Peyer's patch (tissue), 4 donors: ENCODE data around the gene PCNP. TPM values are rescaled to one million over a fixed set of nuclear protein-coding genes. Genes with fewer than 3 reads are reported as not detected.
A peak's percentile ranks its signal among the peaks of the same experiment; 100 is the strongest.

ENCODE experiments used
- DNase-seq, 3 donors: peaks; one replicate each; pipeline ENCODE4 v3.0.0-alpha.2; 2017 to 2019
- H3K27ac ChIP-seq, 4 donors: fragments of 200-600 bp; sonication (generic); one replicate each; pipeline ENCODE4 v1.5.1; 2016 to 2019
- H3K27me3 ChIP-seq, 2 donors: fragments of 200-600 bp; sonication (generic); one replicate each; pipeline ENCODE4 v1.5.1; 2019
- H3K36me3 ChIP-seq, 3 donors: fragments of 200-600 bp; sonication (generic); one replicate each; pipeline ENCODE4 v1.5.1; 2016 to 2019
- H3K4me1 ChIP-seq, 4 donors: fragments of 200-600 bp; sonication (generic); one replicate each; pipeline ENCODE4 v1.5.1; 2016 to 2019
- H3K4me3 ChIP-seq, 4 donors: fragments of 200-600 bp; sonication (generic); 1 replicate in 3 of 4; 2 replicates in 1 of 4; pipeline ENCODE4 v1.5.1; 2016 to 2019; ENCODE audit warnings: mild to moderate bottlenecking in 1 of 4
- H3K9me3 ChIP-seq, 4 donors: fragments of 200-600 bp; sonication (generic); one replicate each; pipeline ENCODE4 v1.5.1; 2016 to 2019; ENCODE audit warnings: mild to moderate bottlenecking in 1 of 4
- CTCF ChIP-seq, 6 experiments: fragments of 450-650 bp in 4 of 6; fragments of 200-600 bp in 2 of 6; sonication (generic) in 1 of 6; IDR thresholded peaks; one replicate each; pipeline ENCODE4 v1.5.1; 2017 to 2019; ENCODE audit warnings: antibody characterized with exemption in 6 of 6, mild to moderate bottlenecking in 3 of 6, moderate library complexity in 1 of 6
- POLR2A ChIP-seq, 2 donors: fragments of 450-650 bp; IDR thresholded peaks; one replicate each; pipeline ENCODE4 v1.5.1; 2017; ENCODE audit warnings: antibody characterized with exemption in 2 of 2, mild to moderate bottlenecking in 2 of 2, moderate library complexity in 2 of 2
- total RNA-seq, 4 donors: library from RNA; depleted of rRNA; stranded (reverse); fragments of >200 nt; gene quantifications; one replicate each; pipeline ENCODE4 v1.1.0, GENCODE V29; 2016

The PCNP gene
- total RNA-seq, 4 donors from 2014 or later = 61.9 to 106 (median 69.8) TPM

DNA sequence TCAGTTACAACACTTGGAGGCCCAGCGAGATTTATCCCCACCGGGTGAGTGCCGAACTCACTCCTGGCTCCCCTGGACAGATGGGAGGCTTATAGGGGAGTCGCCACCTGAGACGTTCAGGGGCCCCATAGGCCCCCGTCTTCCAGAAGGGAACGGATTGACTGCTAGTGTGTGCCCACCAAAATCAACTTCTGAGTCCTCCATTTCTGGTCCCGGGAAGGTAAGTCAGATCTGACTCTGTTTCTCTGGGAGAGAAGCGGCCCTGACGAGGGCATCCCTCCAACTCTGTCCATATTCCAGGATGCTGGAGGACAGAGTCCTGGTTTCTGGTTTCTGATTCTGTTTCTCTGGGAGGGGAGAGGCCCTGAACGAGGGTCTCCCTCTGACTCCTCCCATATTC, 58.6 kb downstream of the PCNP start:
- Histone ChIP-seq H3K27ac (no peak overlapping the region), H3K4me3 (no peak overlapping the region), H3K4me1 (no peaks in the 10 kb centered on the region), H3K9me3 (no peaks in the 10 kb centered on the region), H3K27me3 (no peaks in the 10 kb centered on the region), H3K36me3 (no peaks in the 10 kb centered on the region)
- TF ChIP-seq POLR2A (IDR thresholded peaks at IDR 0.05) (no peak), CTCF (IDR thresholded peaks at IDR 0.05) (no peak)
- DNase-seq = no peak

GRCh38 chr3:101633186-101633585, 59.2 kb downstream of the PCNP start:
- Histone ChIP-seq H3K9me3 (no peaks in the 10 kb centered on the region), H3K27me3 (no peaks in the 10 kb centered on the region), H3K27ac (no peak overlapping the region), H3K36me3 (no peaks in the 10 kb centered on the region), H3K4me1 (no peaks in the 10 kb centered on the region), H3K4me3 (no peak overlapping the region)
- no peak for TF ChIP-seq POLR2A (IDR thresholded peaks at IDR 0.05)
- TF ChIP-seq CTCF (IDR thresholded peaks at IDR 0.05) = no peak
- no peak for DNase-seq

DNA sequence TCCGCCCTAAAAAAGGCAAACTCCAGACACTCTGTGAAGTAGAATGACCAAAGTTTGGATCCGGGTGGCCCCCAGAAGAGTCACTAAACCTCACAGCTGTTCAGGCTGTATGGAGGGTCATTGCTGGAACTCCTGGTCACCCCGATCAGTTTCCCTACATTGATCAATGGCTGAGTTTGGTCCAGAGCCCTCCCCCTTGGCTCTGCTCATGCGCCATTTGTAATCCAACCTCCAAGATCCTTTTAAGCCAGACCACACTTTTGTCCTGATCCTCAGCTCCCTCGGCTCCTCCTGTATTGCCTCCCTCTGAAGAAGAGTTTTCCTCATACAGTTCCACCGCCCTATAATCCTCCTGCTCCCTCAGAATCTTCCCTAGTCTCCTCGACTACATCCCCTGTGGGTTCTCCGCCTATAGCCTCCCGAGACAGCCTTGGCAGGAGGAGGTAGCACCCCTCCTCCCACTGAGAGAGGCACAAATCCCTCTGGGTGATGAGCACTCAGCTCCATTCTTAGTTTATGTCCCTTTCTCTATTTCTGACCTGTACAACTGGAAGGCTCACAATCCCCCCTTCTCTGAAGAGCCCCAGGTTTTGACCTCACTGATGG, 60.7 kb downstream of the PCNP start:
- H3K27ac ChIP-seq = no peak overlapping the region
- DNase-seq = no peak

GRCh38 chr3:101635345-101635744, 61.4 kb downstream of the PCNP start:
- Histone ChIP-seq H3K4me3 (no peak overlapping the region), H3K4me1 (no peaks in the 10 kb centered on the region), H3K27ac (no peak overlapping the region), H3K36me3 (no peaks in the 10 kb centered on the region), H3K27me3 (no peaks in the 10 kb centered on the region), H3K9me3 (no peaks in the 10 kb centered on the region)
- no peak for TF ChIP-seq CTCF (IDR thresholded peaks at IDR 0.05)
- TF ChIP-seq POLR2A (IDR thresholded peaks at IDR 0.05) = no peak
- DNase-seq = no peak

More for the DNA sequence above, 60.7 kb downstream of the PCNP start:
- no peaks in the 10 kb centered on the region for H3K36me3 ChIP-seq
- no peak for TF ChIP-seq POLR2A (IDR thresholded peaks at IDR 0.05)
- H3K4me3 ChIP-seq = no peak overlapping the region
- no peaks in the 10 kb centered on the region for H3K27me3 ChIP-seq
- no peaks in the 10 kb centered on the region for H3K4me1 ChIP-seq
- H3K9me3 ChIP-seq = no peaks in the 10 kb centered on the region

- TF ChIP-seq POLR2A (IDR thresholded peaks at IDR 0.05) = no peak
- TF ChIP-seq CTCF (IDR thresholded peaks at IDR 0.05) = peak in 4 of 6 experiments; percentile 33 to 48 (median 42)
- Histone ChIP-seq H3K27me3 (no peaks in the 10 kb centered on the region), H3K4me1 (no peaks in the 10 kb centered on the region), H3K36me3 (no peaks in the 10 kb centered on the region), H3K9me3 (no peaks in the 10 kb centered on the region), H3K4me3 (no peak overlapping the region), H3K27ac (no peak overlapping the region)
- DNase-seq = peak in 2 of 3 donors; percentile 34 to 66
Observed at GRCh38 chr3:101635954-101636798, 62.2 kb downstream of the PCNP start.

DNA sequence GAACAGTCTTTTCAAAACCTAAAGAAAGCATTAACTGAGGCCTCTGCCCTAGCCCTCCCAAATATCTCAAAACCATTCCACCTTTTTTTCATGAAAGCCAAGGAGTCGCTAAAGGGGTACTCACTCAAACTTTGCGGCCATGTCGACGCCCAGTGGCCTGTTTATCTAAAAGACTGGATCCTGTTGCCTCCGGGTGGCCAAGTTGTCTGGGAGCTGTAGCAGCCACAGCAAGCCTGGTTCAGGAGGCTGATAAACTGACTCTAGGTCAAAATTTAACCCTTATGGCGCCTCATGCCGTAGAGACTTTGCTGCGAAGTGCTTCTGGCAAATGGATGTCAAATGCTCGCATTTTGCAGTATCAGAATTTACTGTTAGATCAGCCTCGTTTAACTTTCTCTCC, 63.5 kb downstream of the PCNP start:
- H3K4me1 ChIP-seq = no peaks in the 10 kb centered on the region
- no peak overlapping the region for H3K4me3 ChIP-seq
- no peak for TF ChIP-seq POLR2A (IDR thresholded peaks at IDR 0.05)
- TF ChIP-seq CTCF (IDR thresholded peaks at IDR 0.05) = no peak
- H3K9me3 ChIP-seq = no peaks in the 10 kb centered on the region
- H3K36me3 ChIP-seq = no peaks in the 10 kb centered on the region
- H3K27me3 ChIP-seq = no peaks in the 10 kb centered on the region
- DNase-seq = no peak
- H3K27ac ChIP-seq = no peak overlapping the region
